PC-9 (cell line): Measurements from ENCODE around the gene TSEN15.
"Not testable (repeated sequence)": the region's sequence is repeated elsewhere in the genome, so short reads cannot be mapped to it uniquely, and the experiment has no call there.

Experiments
- EZH2 ChIP-seq: fragments of 200-600 bp; sonication (generic); IDR thresholded peaks from 2 replicates; pipeline ENCODE4 v1.8.0; 2017; ENCODE audit warnings: antibody characterized with exemption, low read depth
- TF ChIP-seq, protein P1 (sequence below): fragments of 200-600 bp; sonication (generic); conservative IDR thresholded peaks from 2 replicates; pipeline ENCODE4 v1.6.1; 2017; ENCODE audit warnings: mixed run types, antibody characterized with exemption, mild to moderate bottlenecking, moderate library complexity

DNA sequence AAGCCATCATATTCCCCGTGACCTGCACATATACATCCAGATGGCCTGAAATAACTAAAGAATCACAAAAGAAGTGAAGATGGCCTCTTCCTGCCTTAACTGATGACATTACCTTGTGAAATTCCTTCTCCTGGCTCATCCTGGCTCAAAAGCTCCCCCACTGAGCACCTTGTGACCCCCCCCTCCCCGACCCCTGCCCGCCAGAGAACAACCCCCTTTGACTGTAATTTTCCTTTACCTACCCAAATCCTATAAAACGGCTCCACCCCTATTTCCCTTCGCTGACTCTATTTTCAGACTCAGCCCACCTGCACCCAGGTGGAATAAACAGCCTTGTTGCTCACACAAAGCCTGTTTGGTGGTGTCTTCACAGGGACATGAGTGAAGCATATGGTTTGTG lies 4.0 kb upstream of the TSEN15 start:
- TF ChIP-seq, protein P1, sequence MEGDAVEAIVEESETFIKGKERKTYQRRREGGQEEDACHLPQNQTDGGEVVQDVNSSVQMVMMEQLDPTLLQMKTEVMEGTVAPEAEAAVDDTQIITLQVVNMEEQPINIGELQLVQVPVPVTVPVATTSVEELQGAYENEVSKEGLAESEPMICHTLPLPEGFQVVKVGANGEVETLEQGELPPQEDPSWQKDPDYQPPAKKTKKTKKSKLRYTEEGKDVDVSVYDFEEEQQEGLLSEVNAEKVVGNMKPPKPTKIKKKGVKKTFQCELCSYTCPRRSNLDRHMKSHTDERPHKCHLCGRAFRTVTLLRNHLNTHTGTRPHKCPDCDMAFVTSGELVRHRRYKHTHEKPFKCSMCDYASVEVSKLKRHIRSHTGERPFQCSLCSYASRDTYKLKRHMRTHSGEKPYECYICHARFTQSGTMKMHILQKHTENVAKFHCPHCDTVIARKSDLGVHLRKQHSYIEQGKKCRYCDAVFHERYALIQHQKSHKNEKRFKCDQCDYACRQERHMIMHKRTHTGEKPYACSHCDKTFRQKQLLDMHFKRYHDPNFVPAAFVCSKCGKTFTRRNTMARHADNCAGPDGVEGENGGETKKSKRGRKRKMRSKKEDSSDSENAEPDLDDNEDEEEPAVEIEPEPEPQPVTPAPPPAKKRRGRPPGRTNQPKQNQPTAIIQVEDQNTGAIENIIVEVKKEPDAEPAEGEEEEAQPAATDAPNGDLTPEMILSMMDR: not testable (repeated sequence)
- not testable (repeated sequence) for TF ChIP-seq EZH2
